Brain microvascular endothelial cell (primary cell): ENCODE data around the gene TMPRSS3.
"Not testable (repeated sequence)": the region's sequence is repeated elsewhere in the genome, so short reads cannot be mapped to it uniquely, and the experiment has no call there.

Source experiments
- DNase-seq: peaks from one replicate; pipeline ENCODE4 v3.0.0-alpha.2; 2020
- H3K27ac ChIP-seq: fragments of 250-450 bp; sonication (Bioruptor Pico); 2 replicates; pipeline ENCODE4 v1.5.1; 2020; ENCODE audit warnings: mild to moderate bottlenecking, moderate library complexity
- H3K27me3 ChIP-seq: fragments of 250-450 bp; sonication (Bioruptor Pico); replicated peaks from 2 replicates; pipeline ENCODE4 v1.5.1; 2020; ENCODE audit warnings: mild to moderate bottlenecking
- H3K36me3 ChIP-seq: fragments of 250-450 bp; sonication (Bioruptor Pico); replicated peaks from 2 replicates; pipeline ENCODE4 v1.5.1; 2020; ENCODE audit warnings: mild to moderate bottlenecking
- H3K4me3 ChIP-seq: 2 replicates; pipeline ENCODE4 v1.5.1; 2011; ENCODE audit warnings: low read depth, mild to moderate bottlenecking, control low read depth, low read length, moderate library complexity
- in situ Hi-C: cut with HindIII; loops from 2 replicates; pipeline ENCODE4 v1.10.0; 2017; ENCODE audit warnings: low sequenced_read_pairs, low pct_ligation_motif_present
- TF ChIP-seq, protein P1 (sequence below): IDR thresholded peaks from 2 replicates; pipeline ENCODE4 v1.5.1; 2011; ENCODE audit warnings: low read depth, mild to moderate bottlenecking, moderate library complexity, low read length, control low read depth, inconsistent platforms; ENCODE audit errors: missing control alignments

TMPRSS3 gene

DNA sequence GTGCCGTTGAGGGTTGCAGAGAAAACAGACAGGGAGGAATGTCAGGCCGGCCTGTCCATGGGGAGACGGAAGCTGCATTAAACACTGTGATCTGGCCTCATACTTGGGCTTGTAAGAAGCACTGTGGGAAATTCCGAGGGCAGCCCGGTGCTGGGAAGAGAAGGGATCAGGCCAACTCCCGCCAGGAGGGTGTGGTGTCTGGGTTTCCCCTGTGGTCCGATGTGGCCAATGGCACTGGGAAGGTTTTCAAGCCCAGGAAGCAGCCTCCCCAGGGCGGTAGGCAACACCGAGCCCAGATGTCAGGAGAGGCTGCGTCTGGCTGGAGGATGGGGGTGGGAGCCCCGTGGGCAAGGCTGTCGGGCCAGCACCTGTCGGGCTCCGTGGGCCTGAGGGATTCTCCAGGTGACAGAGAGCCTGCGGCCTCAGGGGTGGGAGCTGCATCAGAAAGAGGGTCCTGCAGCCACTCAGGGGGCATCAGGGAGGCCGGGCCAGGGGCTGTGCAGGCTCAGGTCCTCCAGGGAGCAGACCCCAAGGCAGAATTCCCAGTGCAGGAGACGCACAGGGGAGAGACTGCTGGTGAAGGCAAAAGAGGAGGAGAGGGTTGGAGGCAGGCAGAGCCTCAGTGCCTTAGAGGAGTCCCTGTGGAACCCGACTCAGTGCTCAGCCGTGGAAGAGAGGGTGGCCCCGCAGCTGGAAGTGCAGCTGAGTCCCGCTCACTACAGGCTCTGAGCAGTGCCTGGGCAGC, 16.2 kb upstream of the TMPRSS3 start:
- in situ Hi-C loops: no loop called here
- Histone ChIP-seq H3K4me3 (no peak overlapping the region), H3K27me3 (peaks cover 6% of the 10 kb centered on the region), H3K27ac (no peak overlapping the region), H3K36me3 (no peaks in the 10 kb centered on the region)
- TF ChIP-seq, protein P1, sequence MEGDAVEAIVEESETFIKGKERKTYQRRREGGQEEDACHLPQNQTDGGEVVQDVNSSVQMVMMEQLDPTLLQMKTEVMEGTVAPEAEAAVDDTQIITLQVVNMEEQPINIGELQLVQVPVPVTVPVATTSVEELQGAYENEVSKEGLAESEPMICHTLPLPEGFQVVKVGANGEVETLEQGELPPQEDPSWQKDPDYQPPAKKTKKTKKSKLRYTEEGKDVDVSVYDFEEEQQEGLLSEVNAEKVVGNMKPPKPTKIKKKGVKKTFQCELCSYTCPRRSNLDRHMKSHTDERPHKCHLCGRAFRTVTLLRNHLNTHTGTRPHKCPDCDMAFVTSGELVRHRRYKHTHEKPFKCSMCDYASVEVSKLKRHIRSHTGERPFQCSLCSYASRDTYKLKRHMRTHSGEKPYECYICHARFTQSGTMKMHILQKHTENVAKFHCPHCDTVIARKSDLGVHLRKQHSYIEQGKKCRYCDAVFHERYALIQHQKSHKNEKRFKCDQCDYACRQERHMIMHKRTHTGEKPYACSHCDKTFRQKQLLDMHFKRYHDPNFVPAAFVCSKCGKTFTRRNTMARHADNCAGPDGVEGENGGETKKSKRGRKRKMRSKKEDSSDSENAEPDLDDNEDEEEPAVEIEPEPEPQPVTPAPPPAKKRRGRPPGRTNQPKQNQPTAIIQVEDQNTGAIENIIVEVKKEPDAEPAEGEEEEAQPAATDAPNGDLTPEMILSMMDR: no peak
- DNase-seq: peak; percentile 48

DNA sequence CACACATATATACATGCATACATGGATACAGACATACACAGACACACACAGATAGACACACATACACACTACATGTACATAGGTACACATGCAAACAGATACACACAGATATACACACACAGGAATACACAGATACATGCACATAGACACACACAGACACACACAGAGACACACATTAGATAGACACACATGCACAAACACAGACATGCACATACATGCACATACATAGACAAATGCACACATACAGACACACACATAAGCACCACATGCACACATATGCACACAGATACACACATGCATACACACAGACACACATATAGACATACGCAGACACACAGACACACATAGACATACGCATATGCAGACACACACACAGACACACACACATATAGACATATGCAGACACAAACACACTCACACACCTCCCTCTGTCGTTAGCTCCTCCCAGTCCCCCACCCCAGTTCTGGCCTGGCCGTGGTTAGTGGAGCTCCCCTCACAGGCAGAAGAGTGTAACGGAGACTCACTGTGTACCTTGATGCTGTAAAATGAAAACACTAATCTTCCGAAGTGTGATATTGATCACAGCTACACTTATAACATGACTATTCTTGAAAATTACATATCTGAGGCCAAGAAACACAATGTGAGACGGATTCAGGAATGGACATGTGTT, 15.5 kb upstream of the TMPRSS3 start:
- in situ Hi-C loops: no loop called here
- no peak for DNase-seq
- no peak overlapping the region for H3K27ac ChIP-seq
- no peak overlapping the region for H3K4me3 ChIP-seq
- TF ChIP-seq, protein P1: no peak
- H3K36me3 ChIP-seq: no peaks in the 10 kb centered on the region
- H3K27me3 ChIP-seq: peaks cover 6% of the 10 kb centered on the region

DNA sequence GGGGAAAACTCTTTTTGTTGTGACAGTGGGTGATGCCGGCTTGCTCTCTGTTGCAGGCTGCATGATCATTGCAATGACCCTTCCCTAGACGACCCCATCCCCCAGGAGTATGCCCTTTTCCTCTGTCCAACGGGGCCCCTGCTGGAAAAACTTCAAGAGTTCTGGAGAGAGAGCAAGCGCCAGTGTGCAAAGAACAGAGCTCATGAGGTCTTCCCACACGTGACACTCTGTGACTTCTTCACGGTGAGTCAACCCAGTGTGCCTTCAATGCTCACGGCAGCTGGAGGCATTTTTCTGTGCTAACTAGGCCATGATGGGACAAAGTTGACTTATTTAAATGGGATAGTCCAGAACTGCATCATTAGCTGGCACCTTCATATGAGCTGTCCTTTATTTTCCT, 13.5 kb upstream of the TMPRSS3 start:
- no peak overlapping the region for H3K27ac ChIP-seq
- H3K27me3 ChIP-seq: peaks cover 6% of the 10 kb centered on the region
- no peaks in the 10 kb centered on the region for H3K36me3 ChIP-seq
- TF ChIP-seq, protein P1: no peak
- in situ Hi-C loops: no loop called here
- no peak for DNase-seq
- H3K4me3 ChIP-seq: no peak overlapping the region

DNA sequence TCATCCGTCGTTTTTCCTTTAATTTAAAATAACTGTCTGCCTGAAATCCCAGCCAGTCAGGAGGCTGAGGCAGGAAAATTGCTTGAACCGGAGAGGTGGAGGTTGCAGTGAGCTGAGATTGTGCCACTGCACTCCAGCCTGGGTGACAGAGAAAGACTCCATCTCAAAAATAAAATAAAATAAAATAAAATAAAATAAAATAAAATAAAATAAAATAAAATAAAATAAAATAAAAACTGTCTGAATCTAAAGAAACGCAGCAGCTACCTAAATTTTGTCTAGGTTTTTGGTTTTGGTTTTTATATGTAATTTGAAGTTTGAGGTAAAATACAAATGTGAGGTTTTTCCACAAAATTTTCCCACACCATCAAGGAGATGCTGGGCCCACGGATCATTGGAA, 12.9 kb upstream of the TMPRSS3 start:
- H3K27ac ChIP-seq, H3K36me3 ChIP-seq: not testable (repeated sequence)

DNA sequence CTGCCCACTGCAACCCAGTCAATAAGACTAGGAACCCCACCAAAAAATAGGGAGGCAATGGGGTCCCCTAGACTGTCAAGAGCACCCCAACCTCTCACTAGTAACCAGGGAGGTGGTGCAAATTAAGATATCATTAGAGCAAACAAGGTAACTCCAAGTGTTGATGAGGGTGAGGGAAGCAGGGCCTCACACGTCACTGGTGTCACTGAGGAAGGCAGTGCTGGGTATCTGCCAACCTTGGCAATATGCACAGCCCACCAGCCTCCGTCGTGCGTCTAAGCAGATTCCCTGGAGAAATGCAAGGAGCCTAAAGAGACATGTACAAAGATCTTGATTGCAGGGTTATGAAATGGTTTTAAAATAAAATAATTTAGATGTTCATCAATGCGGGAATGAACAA, 11.6 kb upstream of the TMPRSS3 start:
- TF ChIP-seq, protein P1: no peak
- DNase-seq: no peak
- H3K27me3 ChIP-seq: peaks cover 4% of the 10 kb centered on the region
- in situ Hi-C loops: no loop called here
- H3K4me3 ChIP-seq: no peak overlapping the region
- H3K27ac ChIP-seq: no peak overlapping the region
- no peaks in the 10 kb centered on the region for H3K36me3 ChIP-seq

More for the DNA sequence above, 12.9 kb upstream of the TMPRSS3 start:
- H3K27me3 ChIP-seq, DNase-seq, in situ Hi-C loops, H3K4me3 ChIP-seq: not testable (repeated sequence)

DNA sequence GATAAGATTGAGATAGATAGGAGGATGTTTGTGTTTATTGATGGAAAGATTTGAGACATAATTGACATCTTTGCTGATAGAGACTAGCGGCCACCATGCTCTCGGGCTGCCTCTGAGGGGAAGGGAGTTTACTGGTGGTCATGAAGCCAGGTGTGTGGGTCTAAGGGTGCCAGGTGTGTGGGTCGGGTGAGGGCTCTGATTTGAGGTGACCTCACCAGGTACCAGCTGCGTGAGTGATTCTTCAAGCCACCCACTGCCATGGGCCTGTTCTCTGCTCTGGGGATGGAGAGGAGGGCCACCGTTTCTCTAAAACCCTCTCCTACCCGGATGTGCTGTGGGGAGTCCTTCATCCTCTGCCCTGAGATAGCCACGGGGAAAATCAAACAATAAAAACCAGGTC, 11.0 kb upstream of the TMPRSS3 start:
- H3K27me3 ChIP-seq: no peaks in the 10 kb centered on the region
- TF ChIP-seq, protein P1: no peak
- DNase-seq: no peak
- H3K27ac ChIP-seq: no peak overlapping the region
- in situ Hi-C loops: no loop called here
- H3K36me3 ChIP-seq: no peaks in the 10 kb centered on the region
- no peak overlapping the region for H3K4me3 ChIP-seq
